Neural cell (in vitro differentiated cells): ENCODE data around the gene NTF3. TPM values are rescaled to one million over a fixed set of nuclear protein-coding genes. Genes with fewer than 3 reads are reported as not detected.

Experiments used
- H2AFZ ChIP-seq: fragments of 200-600, 300-800 bp; sonication (generic), shearing (Covaris generic); 2 replicates; pipeline ENCODE4 v1.6.0; 2014; ENCODE audit warnings: low read depth, mild to moderate bottlenecking, antibody characterized with exemption, low read length, moderate library complexity
- H3F3A ChIP-seq: fragments of 200-600 bp; shearing (Covaris generic); 2 replicates; pipeline ENCODE4 v1.6.1; 2016; ENCODE audit warnings: mild to moderate bottlenecking, moderate library complexity, mixed read lengths, antibody characterized with exemption, low read length; ENCODE audit not compliant: insufficient read depth, poor library complexity, severe bottlenecking
- H3K27ac ChIP-seq: fragments of 200-600, 300-800 bp; sonication (generic), shearing (Covaris generic); 2 replicates; pipeline ENCODE4 v1.5.1; 2014; ENCODE audit warnings: mild to moderate bottlenecking, low read length, moderate library complexity
- H3K27me3 ChIP-seq: fragments of 300-800, 200-600 bp; sonication (generic), shearing (Covaris generic); 2 replicates; pipeline ENCODE4 v1.6.0; 2014; ENCODE audit warnings: mild to moderate bottlenecking, low read depth, low read length, moderate library complexity; ENCODE audit not compliant: insufficient read depth
- H3K36me3 ChIP-seq: fragments of 300-800, 200-600 bp; sonication (generic), shearing (Covaris generic); 2 replicates; pipeline ENCODE4 v1.5.1; 2014; ENCODE audit warnings: mild to moderate bottlenecking, antibody characterized with exemption, low read length, moderate library complexity; ENCODE audit not compliant: insufficient read depth
- H3K4me2 ChIP-seq: fragments of 300-800, 200-600 bp; sonication (generic), shearing (Covaris generic); 2 replicates; pipeline ENCODE4 v1.6.0; 2014; ENCODE audit warnings: mild to moderate bottlenecking, low read length
- H3K4me3 ChIP-seq: fragments of 300-800, 200-600 bp; sonication (generic), shearing (Covaris generic); 2 replicates; pipeline ENCODE4 v1.5.1; 2014; ENCODE audit warnings: mild to moderate bottlenecking, low read length, moderate library complexity
- H3K79me2 ChIP-seq: fragments of 200-600 bp; shearing (Covaris generic); replicated peaks from 2 replicates; pipeline ENCODE4 v1.6.0; 2014; ENCODE audit warnings: mild to moderate bottlenecking, low read length, moderate library complexity; ENCODE audit not compliant: insufficient read depth
- H3K9ac ChIP-seq: fragments of 300-800, 200-600 bp; sonication (generic), shearing (Covaris generic); 2 replicates; pipeline ENCODE4 v1.6.1; 2016; ENCODE audit warnings: mild to moderate bottlenecking, low read length, mixed read lengths
- H3K9me2 ChIP-seq: fragments of 200-600 bp; shearing (Covaris generic); 2 replicates; pipeline ENCODE4 v1.6.1; 2016; ENCODE audit warnings: mild to moderate bottlenecking, low read length, mixed read lengths; ENCODE audit not compliant: insufficient read depth
- H3K9me3 ChIP-seq: fragments of 200-600, 300-800 bp; sonication (generic), shearing (Covaris generic); 2 replicates; pipeline ENCODE4 v1.6.1; 2016; ENCODE audit warnings: mild to moderate bottlenecking, mixed run types, low read length, moderate library complexity, mixed read lengths
- H4K20me1 ChIP-seq: fragments of 200-600 bp; shearing (Covaris generic); 2 replicates; pipeline ENCODE4 v1.6.1; 2016; ENCODE audit warnings: mild to moderate bottlenecking, mixed run types; ENCODE audit not compliant: insufficient read depth
- EP300 ChIP-seq: fragments of 450-650 bp; conservative IDR thresholded peaks from 2 replicates; pipeline ENCODE4 v1.6.1; 2014; ENCODE audit warnings: antibody characterized with exemption, mild to moderate bottlenecking, moderate library complexity; ENCODE audit not compliant: poor library complexity, severe bottlenecking
- EZH2 ChIP-seq: fragments of 200-600, 300-800 bp; shearing (Covaris generic), sonication (generic); IDR thresholded peaks from 2 replicates; pipeline ENCODE4 v1.6.1; 2014; ENCODE audit warnings: antibody characterized with exemption, low read length, borderline replicate concordance, mild to moderate bottlenecking; ENCODE audit not compliant: insufficient read depth, poor library complexity, severe bottlenecking
- MXI1 ChIP-seq: fragments of 450-650 bp; conservative IDR thresholded peaks from 2 replicates; pipeline ENCODE4 v1.6.1; 2014; ENCODE audit warnings: antibody characterized with exemption, mild to moderate bottlenecking; ENCODE audit not compliant: poor library complexity, severe bottlenecking
- POLR2AphosphoS5 ChIP-seq: IDR thresholded peaks from 2 replicates; pipeline ENCODE4 v1.6.1; 2012
- RAD21 ChIP-seq: fragments of 450-650 bp; conservative IDR thresholded peaks from 2 replicates; pipeline ENCODE4 v1.6.1; 2014; ENCODE audit warnings: antibody characterized with exemption, mild to moderate bottlenecking, moderate library complexity
- SMC3 ChIP-seq: fragments of 450-650 bp; conservative IDR thresholded peaks from 2 replicates; pipeline ENCODE4 v1.6.1; 2014; ENCODE audit warnings: antibody characterized with exemption, mild to moderate bottlenecking, moderate library complexity; ENCODE audit not compliant: poor library complexity
- TAF1 ChIP-seq: IDR thresholded peaks from 2 replicates; pipeline ENCODE4 v1.6.1; 2012; ENCODE audit warnings: low read depth
- polyA plus RNA-seq: library from polyadenylated mRNA; depleted of rRNA; stranded (reverse); fragments of >200 nt; gene quantifications from 2 replicates; pipeline ENCODE4 v1.2.3, GENCODE V29; 2014
- TF ChIP-seq, protein P1 (sequence below): IDR thresholded peaks from 2 replicates; pipeline ENCODE4 v1.6.1; 2012; ENCODE audit warnings: borderline replicate concordance
- TF ChIP-seq, protein P2 (sequence below): fragments of 450-650 bp; IDR thresholded peaks from 2 replicates; pipeline ENCODE4 v1.5.1; 2014; ENCODE audit warnings: antibody characterized with exemption, mild to moderate bottlenecking, moderate library complexity; ENCODE audit not compliant: poor library complexity, severe bottlenecking

The NTF3 gene
- polyA plus RNA-seq, 1 donor from 2014 or later = not detected

DNA sequence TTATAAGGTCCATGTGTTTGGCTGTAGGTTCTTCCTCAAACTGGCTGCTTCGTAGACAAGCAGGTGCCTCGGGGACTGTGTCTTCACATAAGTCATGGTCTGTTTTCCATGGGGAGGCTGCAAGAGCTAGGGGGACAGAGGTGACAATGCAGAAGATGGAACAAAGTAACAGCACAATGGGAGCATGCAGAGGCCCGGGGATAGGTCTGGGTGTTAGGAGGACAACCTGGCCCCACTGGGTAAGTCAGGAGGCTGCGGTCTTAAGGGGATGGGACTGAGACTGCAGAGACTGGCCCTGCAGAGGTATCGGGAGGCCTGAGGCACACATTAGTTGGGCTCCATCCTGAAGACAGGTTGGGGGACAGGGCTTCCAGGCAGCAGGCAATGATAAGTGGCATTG is 88.9 kb downstream of the NTF3 start:
- no peaks in the 10 kb centered on the region for H3F3A ChIP-seq
- no peak overlapping the region for H3K27ac ChIP-seq
- no peaks in the 10 kb centered on the region for H4K20me1 ChIP-seq
- H3K27me3 ChIP-seq = no peaks in the 10 kb centered on the region
- H3K9ac ChIP-seq = no peak overlapping the region
- no peak overlapping the region for H3K4me2 ChIP-seq
- H2AFZ ChIP-seq = no peak overlapping the region
- H3K9me2 ChIP-seq = no peaks in the 10 kb centered on the region
- H3K4me3 ChIP-seq = no peak overlapping the region
- H3K36me3 ChIP-seq = no peaks in the 10 kb centered on the region
- no peaks in the 10 kb centered on the region for H3K79me2 ChIP-seq
- no peaks in the 10 kb centered on the region for H3K9me3 ChIP-seq
- TF ChIP-seq EZH2 (no peak), MXI1 (no peak), EP300 (no peak), SMC3 (no peak), TAF1 (no peak), POLR2AphosphoS5 (no peak), RAD21 (no peak)
- TF ChIP-seq, protein P1, sequence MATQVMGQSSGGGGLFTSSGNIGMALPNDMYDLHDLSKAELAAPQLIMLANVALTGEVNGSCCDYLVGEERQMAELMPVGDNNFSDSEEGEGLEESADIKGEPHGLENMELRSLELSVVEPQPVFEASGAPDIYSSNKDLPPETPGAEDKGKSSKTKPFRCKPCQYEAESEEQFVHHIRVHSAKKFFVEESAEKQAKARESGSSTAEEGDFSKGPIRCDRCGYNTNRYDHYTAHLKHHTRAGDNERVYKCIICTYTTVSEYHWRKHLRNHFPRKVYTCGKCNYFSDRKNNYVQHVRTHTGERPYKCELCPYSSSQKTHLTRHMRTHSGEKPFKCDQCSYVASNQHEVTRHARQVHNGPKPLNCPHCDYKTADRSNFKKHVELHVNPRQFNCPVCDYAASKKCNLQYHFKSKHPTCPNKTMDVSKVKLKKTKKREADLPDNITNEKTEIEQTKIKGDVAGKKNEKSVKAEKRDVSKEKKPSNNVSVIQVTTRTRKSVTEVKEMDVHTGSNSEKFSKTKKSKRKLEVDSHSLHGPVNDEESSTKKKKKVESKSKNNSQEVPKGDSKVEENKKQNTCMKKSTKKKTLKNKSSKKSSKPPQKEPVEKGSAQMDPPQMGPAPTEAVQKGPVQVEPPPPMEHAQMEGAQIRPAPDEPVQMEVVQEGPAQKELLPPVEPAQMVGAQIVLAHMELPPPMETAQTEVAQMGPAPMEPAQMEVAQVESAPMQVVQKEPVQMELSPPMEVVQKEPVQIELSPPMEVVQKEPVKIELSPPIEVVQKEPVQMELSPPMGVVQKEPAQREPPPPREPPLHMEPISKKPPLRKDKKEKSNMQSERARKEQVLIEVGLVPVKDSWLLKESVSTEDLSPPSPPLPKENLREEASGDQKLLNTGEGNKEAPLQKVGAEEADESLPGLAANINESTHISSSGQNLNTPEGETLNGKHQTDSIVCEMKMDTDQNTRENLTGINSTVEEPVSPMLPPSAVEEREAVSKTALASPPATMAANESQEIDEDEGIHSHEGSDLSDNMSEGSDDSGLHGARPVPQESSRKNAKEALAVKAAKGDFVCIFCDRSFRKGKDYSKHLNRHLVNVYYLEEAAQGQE = no peak
- TF ChIP-seq, protein P2, sequence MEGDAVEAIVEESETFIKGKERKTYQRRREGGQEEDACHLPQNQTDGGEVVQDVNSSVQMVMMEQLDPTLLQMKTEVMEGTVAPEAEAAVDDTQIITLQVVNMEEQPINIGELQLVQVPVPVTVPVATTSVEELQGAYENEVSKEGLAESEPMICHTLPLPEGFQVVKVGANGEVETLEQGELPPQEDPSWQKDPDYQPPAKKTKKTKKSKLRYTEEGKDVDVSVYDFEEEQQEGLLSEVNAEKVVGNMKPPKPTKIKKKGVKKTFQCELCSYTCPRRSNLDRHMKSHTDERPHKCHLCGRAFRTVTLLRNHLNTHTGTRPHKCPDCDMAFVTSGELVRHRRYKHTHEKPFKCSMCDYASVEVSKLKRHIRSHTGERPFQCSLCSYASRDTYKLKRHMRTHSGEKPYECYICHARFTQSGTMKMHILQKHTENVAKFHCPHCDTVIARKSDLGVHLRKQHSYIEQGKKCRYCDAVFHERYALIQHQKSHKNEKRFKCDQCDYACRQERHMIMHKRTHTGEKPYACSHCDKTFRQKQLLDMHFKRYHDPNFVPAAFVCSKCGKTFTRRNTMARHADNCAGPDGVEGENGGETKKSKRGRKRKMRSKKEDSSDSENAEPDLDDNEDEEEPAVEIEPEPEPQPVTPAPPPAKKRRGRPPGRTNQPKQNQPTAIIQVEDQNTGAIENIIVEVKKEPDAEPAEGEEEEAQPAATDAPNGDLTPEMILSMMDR = no peak

DNA sequence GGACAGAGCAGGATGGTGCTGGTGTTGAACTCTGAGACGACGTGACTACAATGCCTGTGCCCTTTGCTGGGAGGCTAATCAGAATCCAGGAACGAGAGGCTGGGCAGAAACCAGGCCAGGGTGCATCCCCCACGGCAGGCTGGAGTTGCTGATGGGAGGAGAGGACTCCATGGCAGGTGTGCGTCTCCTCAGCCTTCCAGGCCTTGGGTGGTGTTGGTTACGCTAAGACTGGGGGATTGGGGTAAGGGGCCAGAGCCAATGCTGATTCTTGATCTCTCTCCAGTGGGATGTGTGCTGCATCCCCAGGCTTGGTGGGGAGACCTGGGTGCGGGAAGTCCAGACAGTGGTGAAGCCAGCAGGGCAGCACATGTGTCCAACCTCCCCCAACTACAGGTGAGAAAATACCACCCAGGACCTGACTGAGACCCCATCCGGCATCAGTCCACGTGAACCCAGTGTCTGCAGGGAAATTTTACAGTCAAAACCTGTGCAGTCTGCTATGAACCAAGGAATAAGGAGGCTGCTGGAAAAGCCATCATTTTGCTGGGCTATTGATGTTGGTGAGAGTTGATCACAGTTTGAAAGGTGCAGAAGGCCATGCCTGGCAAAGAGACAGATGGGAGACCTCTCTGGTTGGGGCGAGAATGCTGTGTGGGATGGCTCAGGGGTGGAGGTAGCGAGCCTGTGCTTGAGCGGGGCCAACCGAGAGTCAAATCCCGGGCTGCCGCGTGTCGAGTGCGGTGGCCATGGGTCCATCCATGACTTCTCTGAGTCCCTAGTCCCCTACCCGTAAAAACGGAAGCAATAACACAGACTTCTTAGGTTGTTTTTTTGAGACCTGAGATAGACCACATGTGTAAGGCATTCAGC is 89.8 kb downstream of the NTF3 start:
- no peak overlapping the region for H3K4me3 ChIP-seq
- no peaks in the 10 kb centered on the region for H4K20me1 ChIP-seq
- no peaks in the 10 kb centered on the region for H3K36me3 ChIP-seq
- H2AFZ ChIP-seq = no peak overlapping the region
- H3K9me2 ChIP-seq = no peaks in the 10 kb centered on the region
- no peaks in the 10 kb centered on the region for H3K27me3 ChIP-seq
- no peak overlapping the region for H3K4me2 ChIP-seq
- H3K79me2 ChIP-seq = no peaks in the 10 kb centered on the region
- H3F3A ChIP-seq = no peaks in the 10 kb centered on the region
- no peak overlapping the region for H3K27ac ChIP-seq
- H3K9me3 ChIP-seq = no peaks in the 10 kb centered on the region
- TF ChIP-seq POLR2AphosphoS5 (no peak), RAD21 (no peak), EP300 (no peak), TAF1 (no peak), SMC3 (no peak), MXI1 (no peak)
- TF ChIP-seq, protein P1 = no peak
- TF ChIP-seq, protein P2 = no peak
- H3K9ac ChIP-seq = no peak overlapping the region
